Measurements from ENCODE around the gene GRK7. TPM values are rescaled to one million over a fixed set of nuclear protein-coding genes. Genes with fewer than 3 reads are reported as not detected.

GRK7 gene
- not detected in 2 replicates for polyA plus RNA-seq

GRCh38 chr3:141763088-141763750, at the start of gene GRK7:
TSS of gene GRK7 (plus strand) at chr3:141763408. CDS start at chr3:141778285, 14,877 bp downstream.

GRCh38 chr3:141738022-141738890, 25.0 kb upstream of the GRK7 start, which contains the start of gene RNF7:
TSS of gene RNF7 (plus strand) at chr3:141738298. CDS start at chr3:141738342, 44 bp downstream.

Other genes starting within 250 kb of the GRK7 start
- 206 and 233 TPM in 2 replicates for gene RNF7, start 25.1 kb upstream of the GRK7 start, polyA plus RNA-seq
- gene ATP1B3, start 113.2 kb downstream of the GRK7 start, polyA plus RNA-seq = 106 and 144 TPM in 2 replicates

All from Purkinje cell (primary cell).